WTC11 (cell line): Measurements from ENCODE around the gene LAPTM5. TPM values are rescaled to one million over a fixed set of nuclear protein-coding genes. Genes with fewer than 3 reads are reported as not detected.

Source experiments
- ATAC-seq: fragments of 200-7000 bp; cut with Tn5 transposase; 2 replicates; pipeline ENCODE4 v1.10.0; 2021; ENCODE audit warnings: mild to moderate bottlenecking, moderate library complexity
- Bru-seq: library from RNA; stranded (reverse); fragments of 400-500 nt; gene quantifications from one replicate; lab custom pipeline; 2021; lab: Mats Ljungman, UMichigan
- CTCF ChIA-PET: fragments of 300-600 bp; sonication (Branson Sonifier 250); formaldehyde crosslinking; loops from one replicate; lab custom pipeline; 2021; ENCODE audit warnings: antibody characterized with exemption; lab: Charles Lee
- POLR2A ChIA-PET: fragments of 350-600 bp; sonication (Branson Sonifier 250); formaldehyde crosslinking; loops from one replicate; lab custom pipeline; 2021; ENCODE audit warnings: antibody characterized with exemption; lab: Charles Lee
- DNase-seq: peaks from one replicate; pipeline ENCODE4 v3.0.0; 2021; ENCODE audit warnings: low spot score
- H3K27ac Mint-ChIP-seq: 2 replicates; pipeline ENCODE4 v1.8.0; 2021; ENCODE audit warnings: mixed read lengths
- H3K27me3 Mint-ChIP-seq: 2 replicates; pipeline ENCODE4 v1.8.0; 2021; ENCODE audit warnings: low read depth, mild to moderate bottlenecking, moderate library complexity, mixed read lengths
- H3K36me3 Mint-ChIP-seq: 2 replicates; pipeline ENCODE4 v1.8.0; 2021; ENCODE audit warnings: mixed read lengths
- H3K4me1 Mint-ChIP-seq: 2 replicates; pipeline ENCODE4 v1.8.0; 2022; ENCODE audit warnings: mixed read lengths
- H3K4me3 Mint-ChIP-seq: 2 replicates; pipeline ENCODE4 v1.8.0; 2021; ENCODE audit warnings: mild to moderate bottlenecking, moderate library complexity, mixed read lengths
- H3K9me3 Mint-ChIP-seq: 2 replicates; pipeline ENCODE4 v1.8.0; 2021; ENCODE audit warnings: mixed read lengths
- CREM ChIP-seq: sonication (generic); formaldehyde crosslinking; IDR thresholded peaks from 2 replicates; pipeline ENCODE4 v1.8.1; 2022; ENCODE audit warnings: mild to moderate bottlenecking, missing genetic modification reagents, moderate library complexity
- EMX1 ChIP-seq: fragments of 250-450 bp; sonication (Bioruptor Pico); IDR thresholded peaks from 2 replicates; pipeline ENCODE4 v1.8.0; 2021; ENCODE audit warnings: mild to moderate bottlenecking
- GABPB1 ChIP-seq: sonication (generic); formaldehyde crosslinking; IDR thresholded peaks from 2 replicates; pipeline ENCODE4 v1.8.1; 2023; ENCODE audit warnings: mild to moderate bottlenecking, missing genetic modification reagents
- HMGA2 ChIP-seq: fragments of 250-450 bp; sonication (Bioruptor Pico); IDR thresholded peaks from 2 replicates; pipeline ENCODE4 v1.4.0; 2021; ENCODE audit warnings: mild to moderate bottlenecking, moderate library complexity
- NR2C2 ChIP-seq: sonication (generic); formaldehyde crosslinking; IDR thresholded peaks from 2 replicates; pipeline ENCODE4 v1.8.0; 2022; ENCODE audit warnings: mild to moderate bottlenecking, missing genetic modification reagents
- NR3C1 ChIP-seq: sonication (generic); formaldehyde crosslinking; conservative IDR thresholded peaks from 2 replicates; pipeline ENCODE4 v1.8.1; 2023; ENCODE audit warnings: low read depth, mild to moderate bottlenecking, missing genetic modification reagents
- SP1 ChIP-seq: sonication (generic); formaldehyde crosslinking; conservative IDR thresholded peaks from 2 replicates; pipeline ENCODE4 v1.8.1; 2022; ENCODE audit warnings: missing genetic modification reagents
- ZBTB21 ChIP-seq: sonication (generic); formaldehyde crosslinking; IDR thresholded peaks from 2 replicates; pipeline ENCODE4 v1.8.1; 2023; ENCODE audit warnings: mild to moderate bottlenecking, missing genetic modification reagents, borderline replicate concordance
- ZNF121 ChIP-seq: sonication (generic); formaldehyde crosslinking; IDR thresholded peaks from 2 replicates; pipeline ENCODE4 v1.8.0; 2023; ENCODE audit warnings: missing genetic modification reagents
- ZNF317 ChIP-seq: sonication (generic); formaldehyde crosslinking; IDR thresholded peaks from 2 replicates; pipeline ENCODE4 v1.8.1; 2023; ENCODE audit warnings: low read depth, mild to moderate bottlenecking, moderate library complexity, missing genetic modification reagents, borderline replicate concordance
- ZNF423 ChIP-seq: fragments of 250-450 bp; sonication (Bioruptor Pico); IDR thresholded peaks from 2 replicates; pipeline ENCODE4 v2.1.2; 2022; ENCODE audit warnings: mild to moderate bottlenecking, moderate library complexity
- long read RNA-seq, 3 experiments: library from RNA in 1 of 3; library from capped mRNA in 1 of 3; library from polyadenylated mRNA in 1 of 3; unstranded in 2 of 3; stranded (forward) in 1 of 3; transcript quantifications; one replicate each; pipeline ENCODE4 v2.0.0, GENCODE V29; 2021
- total RNA-seq: library from RNA; stranded (reverse); gene quantifications from 3 replicates; pipeline ENCODE4 v1.2.3, GENCODE V29; 2021
- TF ChIP-seq, protein P1 (sequence below): sonication (generic); formaldehyde crosslinking; IDR thresholded peaks from 2 replicates; pipeline ENCODE4 v1.8.0; 2022; ENCODE audit warnings: mild to moderate bottlenecking, missing genetic modification reagents
- TF ChIP-seq, protein P2 (sequence below): sonication (generic); formaldehyde crosslinking; IDR thresholded peaks from 2 replicates; pipeline ENCODE4 v1.8.0; 2022; ENCODE audit warnings: mild to moderate bottlenecking, missing genetic modification reagents
- TF ChIP-seq, protein P3 (sequence below): sonication (generic); formaldehyde crosslinking; conservative IDR thresholded peaks from 2 replicates; pipeline ENCODE4 v1.8.1; 2023; ENCODE audit warnings: mild to moderate bottlenecking, low read depth, missing genetic modification reagents, moderate library complexity

LAPTM5 gene, protein sequence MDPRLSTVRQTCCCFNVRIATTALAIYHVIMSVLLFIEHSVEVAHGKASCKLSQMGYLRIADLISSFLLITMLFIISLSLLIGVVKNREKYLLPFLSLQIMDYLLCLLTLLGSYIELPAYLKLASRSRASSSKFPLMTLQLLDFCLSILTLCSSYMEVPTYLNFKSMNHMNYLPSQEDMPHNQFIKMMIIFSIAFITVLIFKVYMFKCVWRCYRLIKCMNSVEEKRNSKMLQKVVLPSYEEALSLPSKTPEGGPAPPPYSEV
- total RNA-seq (1.3 to 1.5 TPM (median 1.3 TPM) in 3 replicates), Bru-seq, nascent RNA (percentile 5 among the genes with signal in this experiment)
- long read RNA-seq, experiment 1 = 0 reads
- long read RNA-seq, experiment 2 = 0 reads
- long read RNA-seq, experiment 3 = 0 reads

DNA sequence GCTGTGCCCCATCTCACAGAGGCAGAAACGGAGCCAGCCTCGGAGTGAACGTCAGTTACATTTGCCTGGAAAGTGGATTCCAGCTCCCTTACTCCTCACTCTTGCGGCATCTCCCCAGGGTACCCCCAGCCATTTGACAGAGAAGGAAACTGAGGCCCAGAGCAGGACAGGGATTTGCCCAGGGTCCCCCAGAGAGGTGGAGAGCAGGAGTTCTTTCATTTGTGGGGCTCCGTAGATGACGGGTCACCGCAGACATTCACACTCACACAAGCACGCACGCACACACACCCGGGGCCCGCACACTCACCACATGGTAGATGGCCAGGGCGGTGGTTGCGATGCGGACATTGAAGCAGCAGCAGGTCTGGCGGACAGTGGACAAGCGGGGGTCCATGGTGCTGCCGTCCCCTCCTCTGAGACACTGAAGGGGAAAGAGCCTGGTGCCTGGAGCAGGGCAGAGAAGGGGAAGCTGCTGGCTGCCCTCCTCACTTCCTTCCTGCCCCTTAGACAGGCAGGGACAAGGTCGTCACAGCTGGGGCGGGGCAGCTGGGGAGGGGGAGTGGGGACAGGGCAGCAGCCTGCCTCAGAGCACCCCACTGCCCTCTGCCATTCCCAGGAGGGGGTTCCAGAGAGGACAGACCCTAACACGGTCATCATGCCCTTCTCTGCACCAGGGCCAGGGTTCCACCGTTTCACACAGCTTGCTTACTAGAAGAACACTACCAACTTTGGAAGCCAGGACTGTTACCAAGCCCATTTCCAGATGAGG, at the start of gene LAPTM5:
Gene LAPTM5, minus strand, starts transcription at position 423 of the 769 bp plus-strand sequence. Its CDS starts 29 bp downstream, at position 394.
- peak within 1 kb of the TSS; percentile 75 for H3K27ac Mint-ChIP-seq
- ChIA-PET CTCF (interaction anchor here (0.7 to 3.7 kb wide), 5 partner anchors 20 to 38 kb away, joined by 4 to 14 read pairs (median 6); no protein-coding TSS in a partner anchor), POLR2A (interaction anchor here (0.9 kb wide), 1 partner anchor 10 kb away, joined by 4 read pairs; no protein-coding TSS in a partner anchor)
- peaks cover 19% of the 10 kb centered on the region for H3K4me1 Mint-ChIP-seq
- peaks cover 3% of the 10 kb centered on the region; the same call in 1 of the 2 replicates for H3K36me3 Mint-ChIP-seq
- peaks cover 9% of the 10 kb centered on the region; the same call in 1 of the 2 replicates for H3K9me3 Mint-ChIP-seq
- H3K4me3 Mint-ChIP-seq = no peak within 1 kb of the TSS
- no peak for ATAC-seq
- DNase-seq = no peak
- H3K27me3 Mint-ChIP-seq = no peaks in the 10 kb centered on the region
- TF ChIP-seq GABPB1 (no peak), ZNF317 (CRISPR knock-in tag) (no peak), NR2C2 (CRISPR knock-in tag) (no peak), NR3C1 (CRISPR knock-in tag) (no peak), ZBTB21 (no peak), HMGA2 (CRISPR knock-in tag) (no peak), EMX1 (CRISPR knock-in tag) (no peak)
- TF ChIP-seq, protein P1, sequence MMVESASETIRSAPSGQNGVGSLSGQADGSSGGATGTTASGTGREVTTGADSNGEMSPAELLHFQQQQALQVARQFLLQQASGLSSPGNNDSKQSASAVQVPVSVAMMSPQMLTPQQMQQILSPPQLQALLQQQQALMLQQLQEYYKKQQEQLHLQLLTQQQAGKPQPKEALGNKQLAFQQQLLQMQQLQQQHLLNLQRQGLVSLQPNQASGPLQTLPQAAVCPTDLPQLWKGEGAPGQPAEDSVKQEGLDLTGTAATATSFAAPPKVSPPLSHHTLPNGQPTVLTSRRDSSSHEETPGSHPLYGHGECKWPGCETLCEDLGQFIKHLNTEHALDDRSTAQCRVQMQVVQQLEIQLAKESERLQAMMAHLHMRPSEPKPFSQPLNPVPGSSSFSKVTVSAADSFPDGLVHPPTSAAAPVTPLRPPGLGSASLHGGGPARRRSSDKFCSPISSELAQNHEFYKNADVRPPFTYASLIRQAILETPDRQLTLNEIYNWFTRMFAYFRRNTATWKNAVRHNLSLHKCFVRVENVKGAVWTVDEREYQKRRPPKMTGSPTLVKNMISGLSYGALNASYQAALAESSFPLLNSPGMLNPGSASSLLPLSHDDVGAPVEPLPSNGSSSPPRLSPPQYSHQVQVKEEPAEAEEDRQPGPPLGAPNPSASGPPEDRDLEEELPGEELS = no peak

DNA sequence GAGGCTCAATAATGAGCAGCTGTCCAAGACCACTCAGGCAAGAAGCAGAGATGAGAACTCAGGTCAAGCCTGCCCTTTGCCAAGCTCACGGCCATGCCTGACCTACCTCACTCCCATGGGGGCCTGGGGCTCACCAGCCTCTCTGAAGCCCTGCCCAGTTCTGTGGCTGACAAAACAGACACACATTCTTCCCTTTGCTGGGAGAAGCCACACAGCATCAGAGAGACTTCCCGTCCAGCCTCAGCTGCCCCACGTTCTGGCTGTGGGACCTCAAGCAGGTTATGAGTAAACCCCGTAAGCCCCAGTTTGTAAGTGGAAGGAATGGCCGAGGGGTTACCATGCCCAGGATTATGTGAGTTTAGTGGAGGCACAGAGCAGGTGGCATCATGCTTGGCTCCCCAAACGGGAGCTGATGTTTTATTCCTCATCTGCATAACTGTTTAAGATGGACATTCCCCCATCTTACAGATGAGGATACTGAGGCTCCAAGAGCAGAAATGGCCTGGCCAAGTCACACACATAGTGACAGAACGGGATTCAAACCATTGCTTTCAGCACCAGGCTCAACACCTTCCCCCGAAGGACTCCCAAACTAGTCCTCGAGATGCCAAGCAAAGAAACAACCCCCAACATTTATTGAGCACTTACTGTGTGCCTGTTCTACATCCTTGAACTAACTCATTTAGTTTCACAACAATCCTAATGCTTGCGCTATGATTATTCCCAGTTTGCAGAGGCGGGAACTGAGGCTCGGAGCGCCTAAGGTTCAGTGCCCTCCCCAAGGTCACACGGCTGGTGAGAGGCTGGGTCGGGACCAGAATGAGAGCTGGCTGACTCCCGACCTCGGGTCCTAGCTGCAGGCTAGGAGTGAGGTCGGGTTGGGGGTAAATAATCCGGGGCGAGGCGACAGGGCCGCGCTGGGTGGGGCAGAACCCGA, 49.1 kb upstream of the LAPTM5 start:
- Mint-ChIP-seq H3K4me1 (peaks cover 67% of the 10 kb centered on the region), H3K4me3 (no peak overlapping the region), H3K27ac (no peak overlapping the region), H3K27me3 (peaks cover 6% of the 10 kb centered on the region), H3K9me3 (no peaks in the 10 kb centered on the region), H3K36me3 (no peaks in the 10 kb centered on the region)
- ATAC-seq (no peak), DNase-seq (no peak)
- POLR2A ChIA-PET = interaction anchor here (0.6 kb wide), 1 partner anchor 54 kb away, joined by 3 read pairs; no protein-coding TSS in a partner anchor
- CTCF ChIA-PET = interaction anchor here (1.2 to 13.6 kb wide), 6 partner anchors 8 to 104 kb away, joined by 3 to 606 read pairs (median 24); partner anchors contain the start of gene SDC3
- TF ChIP-seq ZNF423 (CRISPR knock-in tag) (no peak), SP1 (CRISPR knock-in tag) (no peak), CREM (CRISPR knock-in tag) (no peak), ZNF121 (CRISPR knock-in tag) (no peak), ZNF317 (CRISPR knock-in tag) (no peak)
- TF ChIP-seq, protein P2, sequence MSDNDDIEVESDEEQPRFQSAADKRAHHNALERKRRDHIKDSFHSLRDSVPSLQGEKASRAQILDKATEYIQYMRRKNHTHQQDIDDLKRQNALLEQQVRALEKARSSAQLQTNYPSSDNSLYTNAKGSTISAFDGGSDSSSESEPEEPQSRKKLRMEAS (CRISPR knock-in tag) = no peak
- TF ChIP-seq, protein P3, sequence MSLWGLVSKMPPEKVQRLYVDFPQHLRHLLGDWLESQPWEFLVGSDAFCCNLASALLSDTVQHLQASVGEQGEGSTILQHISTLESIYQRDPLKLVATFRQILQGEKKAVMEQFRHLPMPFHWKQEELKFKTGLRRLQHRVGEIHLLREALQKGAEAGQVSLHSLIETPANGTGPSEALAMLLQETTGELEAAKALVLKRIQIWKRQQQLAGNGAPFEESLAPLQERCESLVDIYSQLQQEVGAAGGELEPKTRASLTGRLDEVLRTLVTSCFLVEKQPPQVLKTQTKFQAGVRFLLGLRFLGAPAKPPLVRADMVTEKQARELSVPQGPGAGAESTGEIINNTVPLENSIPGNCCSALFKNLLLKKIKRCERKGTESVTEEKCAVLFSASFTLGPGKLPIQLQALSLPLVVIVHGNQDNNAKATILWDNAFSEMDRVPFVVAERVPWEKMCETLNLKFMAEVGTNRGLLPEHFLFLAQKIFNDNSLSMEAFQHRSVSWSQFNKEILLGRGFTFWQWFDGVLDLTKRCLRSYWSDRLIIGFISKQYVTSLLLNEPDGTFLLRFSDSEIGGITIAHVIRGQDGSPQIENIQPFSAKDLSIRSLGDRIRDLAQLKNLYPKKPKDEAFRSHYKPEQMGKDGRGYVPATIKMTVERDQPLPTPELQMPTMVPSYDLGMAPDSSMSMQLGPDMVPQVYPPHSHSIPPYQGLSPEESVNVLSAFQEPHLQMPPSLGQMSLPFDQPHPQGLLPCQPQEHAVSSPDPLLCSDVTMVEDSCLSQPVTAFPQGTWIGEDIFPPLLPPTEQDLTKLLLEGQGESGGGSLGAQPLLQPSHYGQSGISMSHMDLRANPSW = no peak
